ENCODE results near the gene LRRC51. TPM values are rescaled to one million over a fixed set of nuclear protein-coding genes. Genes with fewer than 3 reads are reported as not detected.
"Not testable (repeated sequence)": the region's sequence is repeated elsewhere in the genome, so short reads cannot be mapped to it uniquely, and the experiment has no call there.

Gene LRRC51
- polyA plus RNA-seq, 4 donors = 13.0 to 30.4 (median 23.9) TPM

DNA sequence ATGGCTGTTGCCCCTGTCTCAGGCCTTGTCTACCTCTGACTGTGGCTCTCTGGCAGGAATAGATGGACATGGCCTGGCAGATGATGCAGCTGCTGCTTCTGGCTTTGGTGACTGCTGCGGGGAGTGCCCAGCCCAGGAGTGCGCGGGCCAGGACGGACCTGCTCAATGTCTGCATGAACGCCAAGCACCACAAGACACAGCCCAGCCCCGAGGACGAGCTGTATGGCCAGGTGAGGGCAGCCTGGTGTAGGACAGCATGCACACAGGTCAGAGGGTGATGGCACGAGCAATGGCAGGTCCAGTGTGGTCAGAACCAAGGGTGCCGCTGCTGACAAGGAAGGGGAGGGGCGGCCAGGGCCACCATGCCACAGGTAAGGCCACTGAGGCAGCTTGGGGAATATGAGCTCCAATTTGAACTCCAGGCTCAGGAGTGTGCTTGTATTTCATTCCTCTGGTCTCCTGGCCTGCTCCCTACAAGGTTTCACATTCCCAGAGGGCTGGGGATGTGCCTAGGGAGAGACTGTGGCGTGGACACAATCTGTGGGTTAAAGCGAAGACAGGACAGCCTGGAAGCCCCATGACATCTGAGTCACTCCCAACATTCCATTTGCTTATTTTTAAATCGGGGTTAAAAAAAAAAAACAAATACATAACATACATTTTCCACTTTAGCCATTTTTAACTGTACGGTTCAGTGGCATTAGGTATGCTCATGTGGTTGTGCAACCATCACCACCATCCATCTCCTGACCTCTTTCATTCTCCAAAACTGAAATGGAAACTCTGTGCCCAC, 55.4 kb downstream of the LRRC51 start:
- no peak for DNase-seq (ENCODE audit: low read depth in 4 of 4, low spot score in 3 of 4)

DNA sequence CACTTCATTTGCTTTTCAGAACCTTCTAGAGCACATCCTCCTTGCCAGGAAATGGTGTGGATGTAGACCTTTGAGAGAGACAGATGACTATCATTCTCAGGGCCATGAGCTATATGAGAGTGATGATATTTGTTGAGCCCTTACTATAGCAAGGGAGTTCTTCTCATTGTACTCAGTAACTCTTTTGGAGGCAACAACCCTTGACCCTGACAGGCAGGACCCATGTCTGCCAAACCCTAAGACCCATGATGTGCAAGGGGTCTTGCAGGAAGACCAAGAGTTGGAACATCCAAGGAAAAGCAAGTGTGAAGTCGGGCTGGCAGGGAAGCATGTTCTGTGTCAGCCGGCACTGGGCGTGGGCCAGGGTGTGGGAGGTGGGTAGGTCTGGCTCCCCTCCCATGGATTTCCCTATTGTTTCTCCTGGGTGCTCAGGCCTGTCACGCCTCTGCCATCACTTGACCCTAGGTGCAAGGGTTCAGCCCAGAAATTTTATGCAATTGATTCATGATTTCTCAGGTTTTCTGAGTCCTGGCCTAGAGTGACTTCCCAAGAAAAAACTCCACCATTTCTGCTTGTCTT, 56.1 kb downstream of the LRRC51 start:
- DNase-seq (ENCODE audit: low read depth in 4 of 4, low spot score in 3 of 4) = no peak

DNA sequence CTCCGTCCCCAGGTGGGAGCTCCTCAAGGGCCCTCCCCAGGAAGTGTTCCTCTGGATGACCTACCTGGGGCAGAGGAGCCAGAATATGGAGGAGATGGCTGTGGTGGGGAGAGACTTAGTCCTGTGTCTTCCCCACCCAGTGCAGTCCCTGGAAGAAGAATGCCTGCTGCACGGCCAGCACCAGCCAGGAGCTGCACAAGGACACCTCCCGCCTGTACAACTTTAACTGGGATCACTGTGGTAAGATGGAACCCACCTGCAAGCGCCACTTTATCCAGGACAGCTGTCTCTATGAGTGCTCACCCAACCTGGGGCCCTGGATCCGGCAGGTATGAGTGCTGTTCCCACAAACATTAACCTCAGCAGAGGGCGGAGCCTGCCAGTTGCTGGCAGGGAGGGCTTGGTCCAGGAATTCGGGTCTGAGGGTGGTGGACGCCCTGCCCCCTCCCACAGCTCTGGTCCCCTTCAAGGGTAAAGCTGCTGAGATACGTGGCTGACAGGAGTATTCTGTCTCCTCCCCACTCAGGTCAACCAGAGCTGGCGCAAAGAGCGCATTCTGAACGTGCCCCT, 58.3 kb downstream of the LRRC51 start:
- DNase-seq (ENCODE audit: low read depth in 4 of 4, low spot score in 3 of 4) = no peak

DNA sequence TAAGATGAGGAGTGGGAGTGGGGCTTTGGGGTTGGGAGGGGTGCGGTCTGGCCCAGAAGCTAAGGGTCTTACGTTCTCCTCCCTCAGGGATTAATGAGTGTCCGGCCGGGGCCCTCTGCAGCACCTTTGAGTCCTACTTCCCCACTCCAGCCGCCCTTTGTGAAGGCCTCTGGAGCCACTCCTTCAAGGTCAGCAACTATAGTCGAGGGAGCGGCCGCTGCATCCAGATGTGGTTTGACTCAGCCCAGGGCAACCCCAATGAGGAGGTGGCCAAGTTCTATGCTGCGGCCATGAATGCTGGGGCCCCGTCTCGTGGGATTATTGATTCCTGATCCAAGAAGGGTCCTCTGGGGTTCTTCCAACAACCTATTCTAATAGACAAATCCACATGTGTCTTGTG, 58.9 kb downstream of the LRRC51 start:
- no peak for DNase-seq (ENCODE audit: low read depth in 4 of 4, low spot score in 3 of 4)

DNA sequence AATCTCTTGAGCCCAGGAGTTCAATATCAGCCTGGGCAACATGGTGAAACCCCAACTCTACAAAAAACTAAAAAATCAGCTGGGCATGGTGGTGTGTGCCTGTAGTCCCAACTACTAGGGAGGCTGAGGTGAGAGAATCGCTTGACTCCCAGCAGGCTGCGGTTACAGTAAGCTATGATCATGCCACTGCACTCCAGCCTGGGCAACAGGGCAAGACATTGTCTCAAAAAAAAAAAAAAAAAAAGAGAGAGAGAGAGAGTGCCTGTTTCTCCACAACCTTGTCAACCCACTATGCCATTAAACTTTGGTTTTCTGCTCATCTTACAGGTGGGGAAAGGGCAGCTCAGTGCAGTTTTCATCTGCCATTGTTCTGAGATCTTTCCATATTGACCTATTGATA, 60.0 kb downstream of the LRRC51 start:
- DNase-seq (ENCODE audit: low read depth in 4 of 4, low spot score in 3 of 4) = no peak

DNA sequence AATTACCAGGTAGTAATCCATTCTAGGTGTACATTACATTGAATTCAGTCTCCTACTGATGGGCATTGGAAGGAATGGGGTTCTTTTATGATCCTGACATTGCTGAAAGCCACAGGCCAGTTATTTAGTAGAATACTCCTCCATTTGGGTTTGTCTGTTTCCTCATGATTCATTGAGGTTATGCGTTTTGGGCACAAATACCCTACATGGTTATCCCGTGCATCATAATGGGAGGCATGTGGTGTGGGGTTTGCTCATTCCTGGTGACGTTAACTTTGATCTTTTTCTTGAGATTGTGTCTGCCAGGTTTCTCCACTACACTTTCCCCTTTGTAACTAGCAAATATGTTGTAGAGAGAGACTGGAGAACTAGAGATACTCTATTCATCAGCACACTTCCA, 60.4 kb downstream of the LRRC51 start:
- no peak for DNase-seq (ENCODE audit: low read depth in 4 of 4, low spot score in 3 of 4)

DNA sequence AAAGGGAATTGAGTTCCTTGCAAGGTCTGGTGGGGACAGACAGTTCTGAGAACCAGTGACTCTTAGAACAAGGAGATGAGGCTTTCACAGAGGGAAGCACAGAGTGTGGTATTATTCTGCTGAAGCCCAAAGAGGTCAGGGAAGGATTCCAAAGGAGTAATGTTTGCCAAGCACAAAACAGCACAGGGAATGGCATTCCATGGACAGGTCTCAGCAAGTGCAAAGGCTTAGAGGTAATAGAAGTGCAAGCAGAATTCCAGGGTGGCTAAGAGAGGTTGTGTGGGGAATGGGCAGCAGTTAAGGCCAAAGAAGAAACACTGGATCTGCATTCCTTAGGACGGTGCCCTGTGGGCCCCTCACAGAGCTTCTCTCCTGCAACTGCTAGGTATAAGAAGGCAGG, 61.4 kb downstream of the LRRC51 start:
- not testable (repeated sequence) for DNase-seq (ENCODE audit: low read depth in 4 of 4, low spot score in 3 of 4)

DNA sequence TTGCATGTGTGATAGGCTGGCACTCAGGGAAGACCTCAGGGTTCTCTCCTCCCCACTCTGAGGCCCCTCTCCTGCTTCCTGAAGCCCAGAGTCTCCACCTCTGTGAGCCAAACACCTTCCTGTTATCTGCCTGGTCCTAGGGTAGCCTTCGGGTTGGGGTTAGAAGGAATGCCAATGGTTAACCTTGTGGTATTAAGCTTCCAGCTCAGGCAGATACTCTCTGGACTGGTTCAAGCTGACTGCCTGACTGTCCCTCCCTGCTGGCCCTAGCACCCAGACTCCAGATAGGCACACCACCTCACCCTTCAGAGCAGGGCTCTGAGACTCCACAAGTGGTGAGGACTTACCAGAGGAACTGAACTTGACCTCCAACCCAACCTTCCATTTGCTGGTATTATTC, 61.9 kb downstream of the LRRC51 start:
- DNase-seq (ENCODE audit: low read depth in 4 of 4, low spot score in 3 of 4) = not testable (repeated sequence)

DNA sequence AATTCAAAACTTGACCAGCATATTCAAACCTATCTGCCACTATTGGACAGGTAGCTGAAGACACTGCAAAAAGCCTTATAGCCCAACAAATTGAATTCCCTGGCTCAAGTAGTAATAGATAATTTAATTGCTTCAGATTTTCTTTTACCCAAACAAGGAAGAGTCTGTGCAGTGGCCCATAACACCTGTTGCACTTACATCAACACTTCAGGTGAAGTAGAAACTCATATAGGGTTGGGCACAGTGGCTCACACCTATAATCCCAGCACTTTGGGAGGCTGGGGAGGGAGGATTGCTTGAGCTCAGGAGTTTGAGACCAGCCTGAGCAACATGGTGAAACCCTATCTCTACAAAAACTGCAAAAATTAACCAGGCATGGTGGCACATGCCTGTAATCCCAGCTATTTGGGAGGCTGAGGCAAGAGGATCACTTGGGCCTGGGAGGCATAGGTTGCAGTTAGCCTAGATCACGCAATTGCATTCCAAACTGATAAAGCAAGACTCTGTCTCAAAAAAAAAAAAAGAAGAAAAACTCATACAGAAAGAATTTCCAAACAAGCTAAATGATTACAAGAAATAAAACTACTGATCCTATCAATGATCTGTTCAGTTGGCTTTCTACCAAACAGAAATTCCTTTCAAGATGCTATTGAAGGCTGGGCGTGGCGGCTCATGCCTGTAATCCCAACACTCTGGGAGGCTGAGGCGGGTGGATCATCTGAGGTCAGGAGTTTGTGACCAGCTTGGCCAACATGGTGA, 64.3 kb downstream of the LRRC51 start:
- DNase-seq (ENCODE audit: low read depth in 4 of 4, low spot score in 3 of 4) = no peak

Other genes starting within 250 kb of the LRRC51 start
- gene DEFB108B, start 247.7 kb upstream of the LRRC51 start, polyA plus RNA-seq (ENCODE audit: insufficient read length in 4 of 4) = not detected
- gene DEFB131B, start 202.4 kb upstream of the LRRC51 start, polyA plus RNA-seq (ENCODE audit: insufficient read length in 4 of 4) = 1 to 10 TPM in 2 of 4 donors, not detected in 2; 1.2 to 2.6 TPM
- 1 to 10 TPM; 5.6 to 8.5 (median 6.5) TPM for gene XNDC1N, start 152.3 kb upstream of the LRRC51 start, polyA plus RNA-seq (ENCODE audit: insufficient read length in 4 of 4)
- gene RNF121, start 151.8 kb upstream of the LRRC51 start, polyA plus RNA-seq (ENCODE audit: insufficient read length in 4 of 4) = 10 to 100 TPM; 33.4 to 45.1 (median 41.4) TPM
- 10 to 100 TPM in 1 of 4 donors, 1 to 10 TPM in 3; 6.7 to 13.6 (median 9.2) TPM for gene IL18BP, start 81.9 kb upstream of the LRRC51 start, polyA plus RNA-seq (ENCODE audit: insufficient read length in 4 of 4)
- 100 to 1,000 TPM; 232 to 325 (median 266) TPM for gene NUMA1, start 308 bp upstream of the LRRC51 start, polyA plus RNA-seq (ENCODE audit: insufficient read length in 4 of 4)
- gene LAMTOR1, start 22.4 kb downstream of the LRRC51 start, polyA plus RNA-seq (ENCODE audit: insufficient read length in 4 of 4) = 100 to 1,000 TPM in 2 of 4 donors, 10 to 100 TPM in 2; 95.8 to 125 (median 104) TPM
- not detected for gene TOMT, start 25.1 kb downstream of the LRRC51 start, polyA plus RNA-seq (ENCODE audit: insufficient read length in 4 of 4)
- 10 to 100 TPM; 30.0 to 53.0 (median 47.6) TPM for gene ANAPC15, start 31.8 kb downstream of the LRRC51 start, polyA plus RNA-seq (ENCODE audit: insufficient read length in 4 of 4)
- 1 to 10 TPM in 3 of 4 donors, not detected in 1; 1.6 to 2.7 (median 2.2) TPM for gene FOLR3, start 54.9 kb downstream of the LRRC51 start, polyA plus RNA-seq (ENCODE audit: insufficient read length in 4 of 4)
- gene FOLR1, start 111.3 kb downstream of the LRRC51 start, polyA plus RNA-seq (ENCODE audit: insufficient read length in 4 of 4) = 10 to 100 TPM; 11.1 to 54.9 (median 43.2) TPM
- 10 to 100 TPM; 10.4 to 44.4 (median 12.1) TPM for gene FOLR2, start 135.9 kb downstream of the LRRC51 start, polyA plus RNA-seq (ENCODE audit: insufficient read length in 4 of 4)
- 100 to 1,000 TPM; 122 to 185 (median 163) TPM for gene INPPL1, start 143.9 kb downstream of the LRRC51 start, polyA plus RNA-seq (ENCODE audit: insufficient read length in 4 of 4)
- gene PHOX2A, start 163.3 kb downstream of the LRRC51 start, polyA plus RNA-seq (ENCODE audit: insufficient read length in 4 of 4) = under 1 TPM in 2 of 4 donors, not detected in 2; 0.34 to 0.42 TPM